Measurements from ENCODE around the gene OBSCN. TPM values are rescaled to one million over a fixed set of nuclear protein-coding genes. Genes with fewer than 3 reads are reported as not detected.

OBSCN gene
- total and polyA plus RNA-seq, 10 of the 15 experiments (the other 5 are each of a cell fraction or from before 2014, with no cell fraction given), result 0.01 to 0.36 (median 0.08) TPM; not detected in 2

DNA sequence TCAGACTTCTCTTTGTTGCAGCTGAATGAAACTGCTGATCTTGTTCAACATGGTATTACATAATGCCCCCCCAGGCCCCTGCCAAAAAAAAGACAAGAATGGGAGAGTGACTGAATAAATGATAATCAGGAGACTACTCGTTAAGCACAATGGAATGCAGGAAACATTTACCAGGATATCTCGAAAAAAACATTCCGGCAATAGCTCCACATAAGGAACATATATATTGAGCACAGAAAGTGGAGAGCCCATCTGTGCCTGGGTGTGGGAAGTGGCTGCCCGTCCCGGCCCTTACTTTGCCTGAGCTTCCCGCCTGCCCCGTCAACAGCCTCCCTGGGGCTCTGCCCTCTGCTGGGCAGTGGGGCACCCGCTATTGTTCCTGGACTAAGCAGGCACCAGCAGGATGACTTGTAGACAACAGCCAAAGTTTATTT, 185.4 kb downstream of the OBSCN start:
- H3K79me2 ChIP-seq (ENCODE audit: control insufficient read depth, insufficient read depth, low read length), result no peaks in the 10 kb centered on the region
- ChIA-PET RAD21 (ENCODE audit: unreplicated experiment) (no interaction called here), SMC1A (ENCODE audit: uncharacterized antibody, unreplicated experiment) (no interaction called here), CTCF (interaction anchor here (0.7 kb wide), 1 partner anchor 8 kb away, joined by 4 read pairs; no protein-coding TSS in a partner anchor), POLR2A (no interaction called here)
- TF ChIP-seq SUPT20H (IDR thresholded peaks at IDR 0.05; ENCODE audit: borderline replicate concordance, control insufficient read depth, low read depth, low read length), result no peak
- TF ChIP-seq, protein P1, sequence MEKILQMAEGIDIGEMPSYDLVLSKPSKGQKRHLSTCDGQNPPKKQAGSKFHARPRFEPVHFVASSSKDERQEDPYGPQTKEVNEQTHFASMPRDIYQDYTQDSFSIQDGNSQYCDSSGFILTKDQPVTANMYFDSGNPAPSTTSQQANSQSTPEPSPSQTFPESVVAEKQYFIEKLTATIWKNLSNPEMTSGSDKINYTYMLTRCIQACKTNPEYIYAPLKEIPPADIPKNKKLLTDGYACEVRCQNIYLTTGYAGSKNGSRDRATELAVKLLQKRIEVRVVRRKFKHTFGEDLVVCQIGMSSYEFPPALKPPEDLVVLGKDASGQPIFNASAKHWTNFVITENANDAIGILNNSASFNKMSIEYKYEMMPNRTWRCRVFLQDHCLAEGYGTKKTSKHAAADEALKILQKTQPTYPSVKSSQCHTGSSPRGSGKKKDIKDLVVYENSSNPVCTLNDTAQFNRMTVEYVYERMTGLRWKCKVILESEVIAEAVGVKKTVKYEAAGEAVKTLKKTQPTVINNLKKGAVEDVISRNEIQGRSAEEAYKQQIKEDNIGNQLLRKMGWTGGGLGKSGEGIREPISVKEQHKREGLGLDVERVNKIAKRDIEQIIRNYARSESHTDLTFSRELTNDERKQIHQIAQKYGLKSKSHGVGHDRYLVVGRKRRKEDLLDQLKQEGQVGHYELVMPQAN (conservative IDR thresholded peaks at IDR 0.05), result no peak
- no peak for TF ChIP-seq STAT3 (IDR thresholded peaks at IDR 0.05; ENCODE audit: low read depth, low read length)
- TF ChIP-seq, protein P2, sequence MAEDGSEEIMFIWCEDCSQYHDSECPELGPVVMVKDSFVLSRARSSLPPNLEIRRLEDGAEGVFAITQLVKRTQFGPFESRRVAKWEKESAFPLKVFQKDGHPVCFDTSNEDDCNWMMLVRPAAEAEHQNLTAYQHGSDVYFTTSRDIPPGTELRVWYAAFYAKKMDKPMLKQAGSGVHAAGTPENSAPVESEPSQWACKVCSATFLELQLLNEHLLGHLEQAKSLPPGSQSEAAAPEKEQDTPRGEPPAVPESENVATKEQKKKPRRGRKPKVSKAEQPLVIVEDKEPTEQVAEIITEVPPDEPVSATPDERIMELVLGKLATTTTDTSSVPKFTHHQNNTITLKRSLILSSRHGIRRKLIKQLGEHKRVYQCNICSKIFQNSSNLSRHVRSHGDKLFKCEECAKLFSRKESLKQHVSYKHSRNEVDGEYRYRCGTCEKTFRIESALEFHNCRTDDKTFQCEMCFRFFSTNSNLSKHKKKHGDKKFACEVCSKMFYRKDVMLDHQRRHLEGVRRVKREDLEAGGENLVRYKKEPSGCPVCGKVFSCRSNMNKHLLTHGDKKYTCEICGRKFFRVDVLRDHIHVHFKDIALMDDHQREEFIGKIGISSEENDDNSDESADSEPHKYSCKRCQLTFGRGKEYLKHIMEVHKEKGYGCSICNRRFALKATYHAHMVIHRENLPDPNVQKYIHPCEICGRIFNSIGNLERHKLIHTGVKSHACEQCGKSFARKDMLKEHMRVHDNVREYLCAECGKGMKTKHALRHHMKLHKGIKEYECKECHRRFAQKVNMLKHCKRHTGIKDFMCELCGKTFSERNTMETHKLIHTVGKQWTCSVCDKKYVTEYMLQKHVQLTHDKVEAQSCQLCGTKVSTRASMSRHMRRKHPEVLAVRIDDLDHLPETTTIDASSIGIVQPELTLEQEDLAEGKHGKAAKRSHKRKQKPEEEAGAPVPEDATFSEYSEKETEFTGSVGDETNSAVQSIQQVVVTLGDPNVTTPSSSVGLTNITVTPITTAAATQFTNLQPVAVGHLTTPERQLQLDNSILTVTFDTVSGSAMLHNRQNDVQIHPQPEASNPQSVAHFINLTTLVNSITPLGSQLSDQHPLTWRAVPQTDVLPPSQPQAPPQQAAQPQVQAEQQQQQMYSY (CRISPR knock-in tag; IDR thresholded peaks at IDR 0.05), result no peak
- TF ChIP-seq, protein P3, sequence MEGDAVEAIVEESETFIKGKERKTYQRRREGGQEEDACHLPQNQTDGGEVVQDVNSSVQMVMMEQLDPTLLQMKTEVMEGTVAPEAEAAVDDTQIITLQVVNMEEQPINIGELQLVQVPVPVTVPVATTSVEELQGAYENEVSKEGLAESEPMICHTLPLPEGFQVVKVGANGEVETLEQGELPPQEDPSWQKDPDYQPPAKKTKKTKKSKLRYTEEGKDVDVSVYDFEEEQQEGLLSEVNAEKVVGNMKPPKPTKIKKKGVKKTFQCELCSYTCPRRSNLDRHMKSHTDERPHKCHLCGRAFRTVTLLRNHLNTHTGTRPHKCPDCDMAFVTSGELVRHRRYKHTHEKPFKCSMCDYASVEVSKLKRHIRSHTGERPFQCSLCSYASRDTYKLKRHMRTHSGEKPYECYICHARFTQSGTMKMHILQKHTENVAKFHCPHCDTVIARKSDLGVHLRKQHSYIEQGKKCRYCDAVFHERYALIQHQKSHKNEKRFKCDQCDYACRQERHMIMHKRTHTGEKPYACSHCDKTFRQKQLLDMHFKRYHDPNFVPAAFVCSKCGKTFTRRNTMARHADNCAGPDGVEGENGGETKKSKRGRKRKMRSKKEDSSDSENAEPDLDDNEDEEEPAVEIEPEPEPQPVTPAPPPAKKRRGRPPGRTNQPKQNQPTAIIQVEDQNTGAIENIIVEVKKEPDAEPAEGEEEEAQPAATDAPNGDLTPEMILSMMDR (IDR thresholded peaks at IDR 0.05 in 2 of 3, conservative IDR thresholded peaks at IDR 0.05 in 1 of 3; ENCODE audit: control insufficient read depth in 2 of 3, extremely low read depth in 1 of 3, insufficient read depth in 1 of 3, low read depth in 3 of 3, low read length in 3 of 3), result peak in 2 of 3 experiments; percentile 11 to 23; a peak in 2 of 6 replicates
- no peak for TF ChIP-seq ESRRA (IDR thresholded peaks at IDR 0.05; ENCODE audit: low read length)
- peak; percentile 51; the same call in 1 of the 3 replicates for ATAC-seq
- H4K20me1 ChIP-seq (ENCODE audit: control insufficient read depth, insufficient read depth), result no peaks in the 10 kb centered on the region
- no peak overlapping the region for H3K4me3 ChIP-seq
- no peak for DNase-seq (ENCODE audit: low read depth, low spot score)
- H3K4me1 ChIP-seq (ENCODE audit: control insufficient read depth, insufficient read depth, low read length), result no peaks in the 10 kb centered on the region
- intact Hi-C loops (cut with micrococcal nuclease; ENCODE audit: unreplicated experiment), result no loop called here
- FAIRE-seq, result no peak
- H3K27ac ChIP-seq (ENCODE audit: control insufficient read depth, insufficient read depth), result no peak overlapping the region
- H3K9ac ChIP-seq (ENCODE audit: control insufficient read depth, insufficient read depth, low read length), result no peak overlapping the region
- H3K4me2 ChIP-seq (ENCODE audit: control insufficient read depth, insufficient read depth), result no peak overlapping the region
- H3K36me3 ChIP-seq (ENCODE audit: control insufficient read depth in 2 of 2, insufficient read depth in 2 of 2, low read length in 1 of 2), result peaks cover 9 to 18% of the 10 kb centered on the region in 2 experiments; a peak in 3 of 4 replicates
- H3K27me3 ChIP-seq (replicated peaks in 1 of 2; ENCODE audit: control insufficient read depth in 2 of 2, insufficient read depth in 2 of 2, low read length in 1 of 2), result no peaks in the 10 kb centered on the region
- BruUV-seq (replicated peaks), result no TSS peak
- WGBS (ENCODE audit: insufficient coverage, insufficient replicate concordance, low lambda C conversion rate, missing lambda C conversion rate), result 85% methylated on average over 8 of the region's 8 CpGs
- in situ Hi-C loops (cut with MboI), result no loop called here
- no peaks in the 10 kb centered on the region for H3K9me3 ChIP-seq (replicated peaks; ENCODE audit: control insufficient read depth, insufficient read depth, low read length)
- H2AFZ ChIP-seq (ENCODE audit: control insufficient read depth, low read depth, low read length), result no peak overlapping the region
